ENCODE measurements around the gene LRRC26. TPM values are rescaled to one million over a fixed set of nuclear protein-coding genes. Genes with fewer than 3 reads are reported as not detected.

The LRRC26 gene
- polyA plus RNA-seq, 1 experiment: not detected

GRCh38 chr9:137216188-137216965 lies 46.5 kb upstream of the LRRC26 start:
- Histone ChIP-seq H3K4me3 (ENCODE audit: low read depth, low read length) (no peak overlapping the region), H3K9me3 (ENCODE audit: control insufficient read depth, insufficient read depth, low read length) (no peaks in the 10 kb centered on the region; the same call in 1 of the 2 replicates), H3K27me3 (ENCODE audit: control insufficient read depth, insufficient read depth, low read length) (no peaks in the 10 kb centered on the region), H3K27ac (ENCODE audit: low read depth, low read length) (no peak overlapping the region)
- CTCF ChIA-PET: interaction anchor here (0.6 to 0.7 kb wide), 2 partner anchors 20 to 428 kb away, joined by 3 read pairs; no protein-coding TSS in a partner anchor
- no peak for TF ChIP-seq CTCF (IDR thresholded peaks at IDR 0.05; ENCODE audit: low read depth, low read length)
- POLR2A ChIA-PET: interaction anchor here (0.7 kb wide), 1 partner anchor 11 kb away, joined by 3 read pairs; the partner anchor contains the start of genes NDOR1 and TMEM203
- no peak for DNase-seq (ENCODE audit: low read depth, low spot score)

GRCh38 chr9:137215196-137215986 lies 45.5 kb upstream of the LRRC26 start:
- TF ChIP-seq CTCF (IDR thresholded peaks at IDR 0.05; ENCODE audit: low read depth, low read length): no peak
- CTCF ChIA-PET: interaction anchor here (0.6 kb wide), 1 partner anchor 21 kb away, joined by 3 read pairs; no protein-coding TSS in a partner anchor

GRCh38 chr9:137214620-137215019 lies 44.8 kb upstream of the LRRC26 start:
- TF ChIP-seq CTCF (IDR thresholded peaks at IDR 0.05; ENCODE audit: low read depth, low read length): no peak
- POLR2A ChIA-PET: interaction anchor here (2.1 kb wide), 1 partner anchor 26 kb away, joined by 5 read pairs; the partner anchor contains the start of gene TUBB4B

More at GRCh38 chr9:137215196-137215986, 45.5 kb upstream of the LRRC26 start:
- Histone ChIP-seq H3K9me3 (ENCODE audit: control insufficient read depth, insufficient read depth, low read length) (no peaks in the 10 kb centered on the region; the same call in 1 of the 2 replicates), H3K4me3 (ENCODE audit: low read depth, low read length) (no peak overlapping the region), H3K27ac (ENCODE audit: low read depth, low read length) (no peak overlapping the region), H3K27me3 (ENCODE audit: control insufficient read depth, insufficient read depth, low read length) (no peaks in the 10 kb centered on the region)
- POLR2A ChIA-PET: no interaction called here
- no peak for DNase-seq (ENCODE audit: low read depth, low spot score)

GRCh38 chr9:137213160-137214060 lies 43.6 kb upstream of the LRRC26 start:
- no peak for DNase-seq (ENCODE audit: low read depth, low spot score)
- H3K4me3 ChIP-seq (ENCODE audit: low read depth, low read length): no peak overlapping the region
- TF ChIP-seq CTCF (IDR thresholded peaks at IDR 0.05; ENCODE audit: low read depth, low read length): no peak
- H3K9me3 ChIP-seq (ENCODE audit: control insufficient read depth, insufficient read depth, low read length): no peaks in the 10 kb centered on the region; the same call in 1 of the 2 replicates
- POLR2A ChIA-PET: interaction anchor here (0.9 to 2.1 kb wide), 3 partner anchors 13 to 27 kb away, joined by 3 to 5 read pairs (median 3); partner anchors contain the start of genes TPRN and TUBB4B
- H3K27me3 ChIP-seq (ENCODE audit: control insufficient read depth, insufficient read depth, low read length): no peaks in the 10 kb centered on the region
- CTCF ChIA-PET: no interaction called here
- H3K27ac ChIP-seq (ENCODE audit: low read depth, low read length): no peak overlapping the region

More at GRCh38 chr9:137214620-137215019, 44.8 kb upstream of the LRRC26 start:
- Histone ChIP-seq H3K27ac (ENCODE audit: low read depth, low read length) (no peak overlapping the region), H3K4me3 (ENCODE audit: low read depth, low read length) (no peak overlapping the region), H3K27me3 (ENCODE audit: control insufficient read depth, insufficient read depth, low read length) (no peaks in the 10 kb centered on the region), H3K9me3 (ENCODE audit: control insufficient read depth, insufficient read depth, low read length) (no peaks in the 10 kb centered on the region; the same call in 1 of the 2 replicates)
- CTCF ChIA-PET: no interaction called here
- no peak for DNase-seq (ENCODE audit: low read depth, low spot score)
